ENCODE data around the gene TRIM59. TPM values are rescaled to one million over a fixed set of nuclear protein-coding genes. Genes with fewer than 3 reads are reported as not detected.
"Not testable (repeated sequence)": the region's sequence is repeated elsewhere in the genome, so short reads cannot be mapped to it uniquely, and the experiment has no call there.

TRIM59 gene
- total RNA-seq, 8 experiments from 2014 or later, result 3.3 to 41.5 (median 11.2) TPM

- WGBS, 10 experiments, result 22 to 89% (median 79%) methylated on average over 1 of the region's 1 CpG; no CpG with 5 or more reads in 6 of the 10 experiments
- H3K4me1 ChIP-seq (replicated peaks in 1 of 2), result no peaks in the 10 kb centered on the region
- no peak overlapping the region for H3K27ac ChIP-seq
- ATAC-seq (replicated peaks in 6 of 8), result peak in 3 of 8 experiments; percentile 86 to 93 (median 89)
- in situ Hi-C loops (cut with MboI; ENCODE audit: low pct_unique_long_range_greater_than_20kb in 2 of 9, low sequenced_read_pairs in 9 of 9, unreplicated experiment in 9 of 9), result no loop called here
- H3K4me3 ChIP-seq, result no peak overlapping the region
Observed at GRCh38 chr3:160473978-160474377, 24.4 kb upstream of the TRIM59 start.

GRCh38 chr3:160473221-160473620 is 23.6 kb upstream of the TRIM59 start:
- in situ Hi-C loops (cut with MboI; ENCODE audit: low pct_unique_long_range_greater_than_20kb in 2 of 9, low sequenced_read_pairs in 9 of 9, unreplicated experiment in 9 of 9), result no loop called here
- H3K4me1 ChIP-seq (replicated peaks in 1 of 2), result no peaks in the 10 kb centered on the region
- 0 to 60% (median 13%) methylated on average over 1 of the region's 1 CpG; no CpG with 5 or more reads in 6 of the 10 experiments for WGBS, 10 experiments
- no peak overlapping the region for H3K27ac ChIP-seq
- H3K4me3 ChIP-seq, result no peak overlapping the region
- peak in 3 of 8 experiments; percentile 15 to 56 (median 30) for ATAC-seq (replicated peaks in 6 of 8)

DNA sequence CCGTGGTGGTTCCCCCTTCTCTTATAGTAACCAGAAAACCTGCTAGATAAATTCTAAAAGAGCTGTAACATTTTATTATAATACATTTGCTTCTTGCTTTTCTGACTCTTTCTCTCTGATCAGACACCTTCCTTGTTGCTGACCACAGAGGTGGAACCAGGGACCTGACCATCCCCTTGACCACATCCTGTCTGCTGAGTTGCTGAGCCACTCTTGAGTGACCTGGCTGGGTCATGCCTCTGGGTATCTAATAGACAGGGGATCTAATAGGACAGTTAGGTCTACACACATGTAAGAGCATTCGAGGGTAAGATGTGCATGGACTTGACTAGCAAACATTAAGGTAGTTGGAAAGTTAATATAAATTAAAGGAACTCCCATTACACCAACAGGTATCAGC is 22.8 kb upstream of the TRIM59 start:
- Histone ChIP-seq H3K4me3 (no peak overlapping the region), H3K27ac (no peak overlapping the region), H3K4me1 (replicated peaks in 1 of 2) (no peaks in the 10 kb centered on the region)
- in situ Hi-C loops (cut with MboI; ENCODE audit: low pct_unique_long_range_greater_than_20kb in 2 of 9, low sequenced_read_pairs in 9 of 9, unreplicated experiment in 9 of 9), result no loop called here
- no peak for ATAC-seq (replicated peaks in 6 of 8)
- WGBS, 10 experiments, result 17 to 100% (median 57%) methylated on average over 1 to 2 of the region's 2 CpGs; no CpG with 5 or more reads in 3 of the 10 experiments

DNA sequence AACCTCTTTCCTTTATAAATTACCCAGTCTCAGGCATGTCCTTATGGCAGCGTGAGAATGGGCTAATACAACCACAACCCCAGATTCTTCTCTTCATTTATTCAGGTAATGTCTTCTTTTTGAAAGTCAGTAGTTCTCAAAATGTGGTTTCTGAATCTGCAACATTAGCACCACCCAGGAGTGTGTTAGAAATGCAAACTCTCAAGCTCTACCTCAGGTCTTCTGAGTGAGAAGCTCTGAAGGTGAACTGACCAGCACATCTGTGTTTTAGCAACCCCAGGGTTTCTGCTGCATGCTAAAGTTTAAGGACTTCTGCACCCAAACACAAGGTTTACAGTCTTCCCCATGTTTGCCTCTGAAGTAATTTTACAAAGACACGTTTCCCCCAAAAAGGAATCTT is 22.3 kb upstream of the TRIM59 start:
- in situ Hi-C loops (cut with MboI; ENCODE audit: low pct_unique_long_range_greater_than_20kb in 2 of 9, low sequenced_read_pairs in 9 of 9, unreplicated experiment in 9 of 9), result no loop called here
- 40 to 100% (median 60%) methylated on average over 1 to 2 of the region's 2 CpGs; no CpG with 5 or more reads in 1 of the 10 experiments for WGBS, 10 experiments
- no peak overlapping the region for H3K4me3 ChIP-seq
- no peaks in the 10 kb centered on the region for H3K4me1 ChIP-seq (replicated peaks in 1 of 2)
- H3K27ac ChIP-seq, result no peak overlapping the region
- ATAC-seq (replicated peaks in 6 of 8), result no peak

DNA sequence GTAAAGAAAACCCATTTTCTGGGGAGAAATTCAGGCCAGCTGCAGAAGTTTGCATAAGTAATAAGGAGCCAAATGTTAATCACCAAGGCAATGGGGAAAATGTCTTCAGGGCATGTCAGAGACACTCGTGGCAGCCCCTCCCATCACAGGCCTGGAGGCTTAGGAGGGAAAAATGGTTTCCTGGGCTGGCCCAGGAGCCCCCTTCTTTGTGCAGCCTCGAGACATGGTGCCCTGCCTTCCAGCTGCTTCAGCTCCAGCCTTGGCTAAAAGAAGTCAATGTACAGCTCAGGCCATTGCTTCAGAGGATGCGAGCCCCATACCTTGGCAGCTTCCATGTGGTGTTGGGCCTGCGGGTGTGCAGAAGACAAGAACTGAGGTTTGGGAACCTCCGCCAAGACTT is 20.6 kb upstream of the TRIM59 start:
- no peak overlapping the region for H3K27ac ChIP-seq
- H3K4me1 ChIP-seq (replicated peaks in 1 of 2), result no peaks in the 10 kb centered on the region
- in situ Hi-C loops (cut with MboI; ENCODE audit: low pct_unique_long_range_greater_than_20kb in 2 of 9, low sequenced_read_pairs in 9 of 9, unreplicated experiment in 9 of 9), result no loop called here
- no peak overlapping the region for H3K4me3 ChIP-seq
- no peak for ATAC-seq (replicated peaks in 6 of 8)
- WGBS, 10 experiments, result 0 to 100% (median 71%) methylated on average over 1 to 4 of the region's 5 CpGs; no CpG with 5 or more reads in 2 of the 10 experiments

DNA sequence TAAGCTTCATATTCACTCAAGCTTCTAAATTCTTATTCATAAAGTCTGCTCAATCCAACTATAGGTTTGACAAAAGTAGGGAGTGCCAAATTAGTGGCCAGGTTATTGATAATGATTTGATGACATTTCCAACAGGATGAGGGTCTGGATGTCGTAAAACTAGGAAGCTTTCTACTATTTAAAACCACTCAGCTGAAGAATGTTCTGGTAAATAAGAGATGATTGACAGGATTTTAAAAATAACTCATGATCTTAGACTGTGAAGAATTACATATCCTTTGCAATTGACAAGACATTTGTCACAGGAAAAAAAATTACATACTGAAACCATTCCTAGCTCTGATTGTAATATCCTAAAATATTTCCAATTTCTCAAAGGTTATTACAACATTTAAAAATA is 15.4 kb upstream of the TRIM59 start:
- in situ Hi-C loops (cut with MboI; ENCODE audit: low pct_unique_long_range_greater_than_20kb in 2 of 9, low sequenced_read_pairs in 9 of 9, unreplicated experiment in 9 of 9), result no loop called here
- ATAC-seq (replicated peaks in 6 of 8), result no peak
- Histone ChIP-seq H3K27ac (no peak overlapping the region), H3K4me1 (replicated peaks in 1 of 2) (no peaks in the 10 kb centered on the region), H3K4me3 (no peak overlapping the region)
- WGBS, 10 experiments, result 17 to 100% (median 69%) methylated on average over 1 of the region's 1 CpG; no CpG with 5 or more reads in 2 of the 10 experiments

DNA sequence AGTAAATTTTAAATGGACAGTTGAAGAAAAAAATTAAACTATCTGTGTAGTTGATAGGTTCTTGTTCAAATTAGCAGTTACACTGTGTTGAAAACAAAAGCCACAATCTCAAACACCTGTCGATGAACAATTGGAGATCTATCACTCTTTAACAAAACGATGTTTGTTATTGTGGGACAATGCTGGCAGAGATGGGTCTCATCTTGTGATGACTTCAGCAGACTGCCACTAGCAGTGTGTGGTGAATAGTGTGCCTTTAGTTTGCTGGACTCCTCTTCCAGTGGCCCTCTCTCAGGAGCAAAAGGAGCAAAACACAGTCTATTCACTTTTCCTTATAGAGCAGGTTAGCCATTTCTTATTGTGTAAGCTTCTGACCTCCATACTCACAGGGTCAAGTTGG is 14.7 kb upstream of the TRIM59 start:
- H3K4me1 ChIP-seq (replicated peaks in 1 of 2), result no peaks in the 10 kb centered on the region
- no peak overlapping the region for H3K27ac ChIP-seq
- in situ Hi-C loops (cut with MboI; ENCODE audit: low pct_unique_long_range_greater_than_20kb in 2 of 9, low sequenced_read_pairs in 9 of 9, unreplicated experiment in 9 of 9), result no loop called here
- H3K4me3 ChIP-seq, result no peak overlapping the region
- 42 to 94% (median 87%) methylated on average over 1 to 2 of the region's 2 CpGs; no CpG with 5 or more reads in 4 of the 10 experiments for WGBS, 10 experiments
- ATAC-seq (replicated peaks in 6 of 8), result no peak

GRCh38 chr3:160460033-160460432 is 10.4 kb upstream of the TRIM59 start:
- in situ Hi-C loops (cut with MboI; ENCODE audit: low pct_unique_long_range_greater_than_20kb in 2 of 9, low sequenced_read_pairs in 9 of 9, unreplicated experiment in 9 of 9), result no loop called here
- Histone ChIP-seq H3K27ac (no peak overlapping the region), H3K4me1 (replicated peaks in 1 of 2) (no peaks in the 10 kb centered on the region), H3K4me3 (no peak overlapping the region)
- ATAC-seq (replicated peaks in 6 of 8), result no peak
- WGBS, 10 experiments, result 30 to 83% (median 40%) methylated on average over 1 to 2 of the region's 3 CpGs; no CpG with 5 or more reads in 7 of the 10 experiments

- ATAC-seq (replicated peaks in 6 of 8), result no peak
- in situ Hi-C loops (cut with MboI; ENCODE audit: low pct_unique_long_range_greater_than_20kb in 2 of 9, low sequenced_read_pairs in 9 of 9, unreplicated experiment in 9 of 9), result no loop called here
- Histone ChIP-seq H3K4me1 (replicated peaks in 1 of 2) (no peaks in the 10 kb centered on the region), H3K4me3 (no peak overlapping the region), H3K27ac (no peak overlapping the region)
- WGBS, 10 experiments, result 66 to 100% (median 92%) methylated on average over 1 to 8 of the region's 9 CpGs
Observed at GRCh38 chr3:160459450-160459970, 9.9 kb upstream of the TRIM59 start.

DNA sequence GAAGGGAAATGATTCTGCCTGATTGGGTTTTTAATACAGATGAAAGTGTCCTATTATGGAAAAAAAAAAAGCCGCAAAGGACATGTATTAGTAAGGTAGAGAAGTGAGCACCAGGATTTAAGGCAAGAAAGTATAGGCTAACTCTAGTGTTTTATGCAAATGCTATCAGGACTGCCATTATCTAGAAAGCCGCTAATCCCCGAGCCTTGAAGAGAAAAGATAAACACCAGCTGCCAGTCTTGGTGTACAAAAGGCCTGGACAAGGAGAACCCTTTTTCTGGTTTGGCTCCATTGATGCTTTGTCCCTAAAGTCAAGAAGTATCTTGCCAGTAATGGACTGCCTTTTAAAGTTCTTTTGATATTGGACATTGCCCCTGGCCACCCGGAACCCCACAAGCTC is 8.6 kb upstream of the TRIM59 start:
- in situ Hi-C loops (cut with MboI; ENCODE audit: low pct_unique_long_range_greater_than_20kb in 2 of 9, low sequenced_read_pairs in 9 of 9, unreplicated experiment in 9 of 9), result no loop called here
- Histone ChIP-seq H3K4me1 (replicated peaks in 1 of 2) (no peaks in the 10 kb centered on the region), H3K27ac (no peak overlapping the region), H3K4me3 (no peak overlapping the region)
- WGBS, 10 experiments, result 72 to 100% (median 86%) methylated on average over 1 to 4 of the region's 4 CpGs
- ATAC-seq (replicated peaks in 6 of 8), result no peak

- ATAC-seq (replicated peaks in 6 of 8), result no peak
- H3K4me1 ChIP-seq (replicated peaks in 1 of 2), result no peaks in the 10 kb centered on the region
- no peak overlapping the region for H3K27ac ChIP-seq
- in situ Hi-C loops (cut with MboI; ENCODE audit: low pct_unique_long_range_greater_than_20kb in 2 of 9, low sequenced_read_pairs in 9 of 9, unreplicated experiment in 9 of 9), result no loop called here
- 79 to 100% (median 95%) methylated on average over 1 to 3 of the region's 3 CpGs; no CpG with 5 or more reads in 3 of the 10 experiments for WGBS, 10 experiments
- H3K4me3 ChIP-seq, result no peak overlapping the region
Observed at GRCh38 chr3:160455846-160456245, 6.3 kb upstream of the TRIM59 start.

DNA sequence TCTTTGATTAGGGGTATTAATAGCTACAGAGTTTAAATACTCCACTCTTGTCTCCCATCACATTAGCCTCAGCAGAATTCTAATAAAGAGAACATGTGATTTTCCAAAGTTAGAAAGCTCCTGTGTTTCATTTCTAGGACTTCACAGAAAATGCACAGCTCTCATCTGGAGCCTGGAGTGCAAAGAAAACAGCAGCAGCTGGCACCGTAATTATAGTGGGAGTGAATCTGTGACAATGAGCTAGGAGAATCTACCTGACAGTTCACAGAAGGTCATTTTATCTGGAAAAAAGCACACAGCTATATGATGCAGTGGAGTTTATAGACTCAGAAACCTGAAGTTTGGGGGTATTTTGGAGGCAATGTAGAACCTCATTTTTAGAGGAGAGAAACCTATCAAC is 5.4 kb upstream of the TRIM59 start:
- no peak overlapping the region for H3K27ac ChIP-seq
- no peak overlapping the region for H3K4me3 ChIP-seq
- in situ Hi-C loops (cut with MboI; ENCODE audit: low pct_unique_long_range_greater_than_20kb in 2 of 9, low sequenced_read_pairs in 9 of 9, unreplicated experiment in 9 of 9), result no loop called here
- 0 to 93% (median 67%) methylated on average over 1 of the region's 1 CpG; no CpG with 5 or more reads in 5 of the 10 experiments for WGBS, 10 experiments
- no peaks in the 10 kb centered on the region for H3K4me1 ChIP-seq (replicated peaks in 1 of 2)
- no peak for ATAC-seq (replicated peaks in 6 of 8)

- H3K4me1 ChIP-seq (replicated peaks in 1 of 2); in situ Hi-C loops (cut with MboI; ENCODE audit: low pct_unique_long_range_greater_than_20kb in 2 of 9, low sequenced_read_pairs in 9 of 9, unreplicated experiment in 9 of 9); H3K27ac ChIP-seq; H3K4me3 ChIP-seq; ATAC-seq (replicated peaks in 6 of 8): not testable (repeated sequence)
- 88 to 100% (median 98%) methylated on average over 1 to 14 of the region's 19 CpGs; no CpG with 5 or more reads in 3 of the 10 experiments for WGBS, 10 experiments
Observed at GRCh38 chr3:160452251-160452650, 2.7 kb upstream of the TRIM59 start.

DNA sequence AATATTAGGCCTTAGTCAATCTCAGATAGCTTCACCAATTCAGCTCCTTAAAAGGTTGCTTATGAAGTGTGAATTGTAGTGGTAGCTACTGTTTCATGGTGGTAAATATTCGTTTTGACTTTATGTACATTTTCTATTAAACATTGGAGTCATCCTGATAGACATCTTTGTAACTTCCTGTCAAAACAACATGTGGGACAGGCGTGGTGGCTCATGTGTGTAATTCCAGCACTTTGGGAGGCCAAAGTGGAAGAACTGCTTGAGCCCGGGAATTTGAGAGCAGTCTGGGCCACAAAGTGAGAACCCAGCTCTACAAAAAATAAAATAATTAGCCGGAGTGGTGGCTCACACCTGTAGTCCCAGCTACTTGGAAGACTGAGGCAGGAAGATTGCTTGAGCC is 2.0 kb upstream of the TRIM59 start:
- H3K4me3 ChIP-seq, result no peak overlapping the region
- no peaks in the 10 kb centered on the region for H3K4me1 ChIP-seq (replicated peaks in 1 of 2)
- 0 to 100% (median 84%) methylated on average over 1 to 4 of the region's 4 CpGs; no CpG with 5 or more reads in 2 of the 10 experiments for WGBS, 10 experiments
- no peak overlapping the region for H3K27ac ChIP-seq
- in situ Hi-C loops (cut with MboI; ENCODE audit: low pct_unique_long_range_greater_than_20kb in 2 of 9, low sequenced_read_pairs in 9 of 9, unreplicated experiment in 9 of 9), result no loop called here
- no peak for ATAC-seq (replicated peaks in 6 of 8)

Measured in motor neuron (in vitro differentiated cells).